Stimulated activated naive B cell treated with anti-CD40 and anti-IgM and Interleukin-4, amounts not matched to agents 10 μg/mL and 1 μg/mL and 100 μg/mL, for 72 hours (primary cell): ENCODE results near the gene NDUFS2.
"Not testable (repeated sequence)": the region's sequence is repeated elsewhere in the genome, so short reads cannot be mapped to it uniquely, and the experiment has no call there.

Experiments used
- ATAC-seq, 2 donors: fragments of 150-1000 bp; cut with Tn5 transposase; replicated peaks; 2 replicates each; pipeline ENCODE4 v1.10.0; 2021; ENCODE audit warnings: moderate library complexity in 1 of 2
- DNase-seq: peaks from one replicate; pipeline ENCODE4 v3.0.0; 2021
- H3K27ac Mint-ChIP-seq: one replicate; pipeline ENCODE4 v1.8.0; 2022; ENCODE audit warnings: mild to moderate bottlenecking, mixed read lengths
- H3K27me3 Mint-ChIP-seq, 2 donors: one replicate each; pipeline ENCODE4 v1.8.0; 2022; ENCODE audit warnings: mixed read lengths in 2 of 2
- H3K36me3 Mint-ChIP-seq, 2 donors: one replicate each; pipeline ENCODE4 v1.8.0; 2022; ENCODE audit warnings: mixed read lengths in 2 of 2, mild to moderate bottlenecking in 1 of 2
- H3K4me1 Mint-ChIP-seq, 2 donors: one replicate each; pipeline ENCODE4 v1.8.0; 2022; ENCODE audit warnings: mixed read lengths in 2 of 2, mild to moderate bottlenecking in 1 of 2
- H3K4me3 Mint-ChIP-seq, 2 donors: one replicate each; pipeline ENCODE4 v1.8.0; 2022; ENCODE audit warnings: mild to moderate bottlenecking in 2 of 2, mixed read lengths in 2 of 2, moderate library complexity in 1 of 2
- H3K9me3 Mint-ChIP-seq, 2 donors: one replicate each; pipeline ENCODE4 v1.8.0; 2022; ENCODE audit warnings: mixed read lengths in 2 of 2, mild to moderate bottlenecking in 1 of 2

The NDUFS2 gene

GRCh38 chr1:161209790-161210409 lies 7.7 kb downstream of the NDUFS2 start:
- ATAC-seq (peak; percentile 91 to 97), DNase-seq (peak; percentile 65)
- Mint-ChIP-seq H3K27ac (no peak overlapping the region), H3K4me3 (no peak overlapping the region), H3K36me3 (peaks cover 63 to 74% of the 10 kb centered on the region in 2 donors), H3K4me1 (peaks cover 16 to 25% of the 10 kb centered on the region in 2 donors), H3K9me3 (no peaks in the 10 kb centered on the region), H3K27me3 (peaks cover under 1 to 1% of the 10 kb centered on the region in 2 donors)

- Mint-ChIP-seq H3K27ac (no peak overlapping the region), H3K4me3 (no peak overlapping the region), H3K9me3 (no peaks in the 10 kb centered on the region), H3K27me3 (peaks cover 8 to 16% of the 10 kb centered on the region in 2 donors), H3K4me1 (peaks cover 33 to 47% of the 10 kb centered on the region in 2 donors), H3K36me3 (peaks cover 56 to 58% of the 10 kb centered on the region in 2 donors)
- no peak for ATAC-seq
- no peak for DNase-seq
Observed at GRCh38 chr1:161214369-161214768, 12.2 kb downstream of the NDUFS2 start.

- H3K4me1 Mint-ChIP-seq, result peaks cover 27 to 40% of the 10 kb centered on the region in 2 donors
- DNase-seq (no peak), ATAC-seq (no peak)
- no peak within 1 kb of the TSS for H3K4me3 Mint-ChIP-seq
- H3K27ac Mint-ChIP-seq, result peak within 1 kb of the TSS; percentile 56
- H3K9me3 Mint-ChIP-seq, result no peaks in the 10 kb centered on the region
- peaks cover 48 to 51% of the 10 kb centered on the region in 2 donors for H3K36me3 Mint-ChIP-seq
- H3K27me3 Mint-ChIP-seq, result peaks cover 15 to 24% of the 10 kb centered on the region in 2 donors
Observed at GRCh38 chr1:161215076-161215475, 12.9 kb downstream of the NDUFS2 start, which contains the start of gene FCER1G. Gene FCER1G, plus strand, starts transcription at chr1:161215295. Its CDS starts 27 bp downstream, at chr1:161215322.

- ATAC-seq, result peak; percentile 89 to 93
- Mint-ChIP-seq H3K27ac (peak overlapping the region; percentile 26), H3K27me3 (peaks cover 25 to 37% of the 10 kb centered on the region in 2 donors)
Observed at GRCh38 chr1:161216945-161217712, 15.0 kb downstream of the NDUFS2 start.

GRCh38 chr1:161217831-161218230 lies 15.7 kb downstream of the NDUFS2 start:
- Mint-ChIP-seq H3K27me3 (peaks cover 32 to 44% of the 10 kb centered on the region in 2 donors), H3K36me3 (peaks cover 24 to 26% of the 10 kb centered on the region in 2 donors), H3K4me3 (no peak overlapping the region), H3K9me3 (no peaks in the 10 kb centered on the region), H3K4me1 (peaks cover 26 to 40% of the 10 kb centered on the region in 2 donors), H3K27ac (no peak overlapping the region)
- DNase-seq, result no peak
- no peak for ATAC-seq

More at GRCh38 chr1:161216945-161217712, 15.0 kb downstream of the NDUFS2 start:
- H3K4me3 Mint-ChIP-seq, result no peak overlapping the region
- no peaks in the 10 kb centered on the region for H3K9me3 Mint-ChIP-seq
- DNase-seq, result peak; percentile 54
- peaks cover 26 to 40% of the 10 kb centered on the region in 2 donors for H3K4me1 Mint-ChIP-seq
- peaks cover 29 to 31% of the 10 kb centered on the region in 2 donors for H3K36me3 Mint-ChIP-seq

- Mint-ChIP-seq H3K9me3 (no peaks in the 10 kb centered on the region), H3K27me3 (peaks cover 38 to 51% of the 10 kb centered on the region in 2 donors), H3K36me3 (peaks cover 18 to 19% of the 10 kb centered on the region in 2 donors), H3K4me3 (no peak overlapping the region), H3K4me1 (peaks cover 26 to 40% of the 10 kb centered on the region in 2 donors), H3K27ac (peak overlapping the region; percentile 52)
- DNase-seq (no peak), ATAC-seq (no peak)
Observed at GRCh38 chr1:161218301-161219077, 16.3 kb downstream of the NDUFS2 start.

GRCh38 chr1:161219078-161219892 lies 17.1 kb downstream of the NDUFS2 start:
- DNase-seq, result no peak
- no peaks in the 10 kb centered on the region for H3K9me3 Mint-ChIP-seq
- no peak for ATAC-seq
- peaks cover 26 to 38% of the 10 kb centered on the region in 2 donors for H3K4me1 Mint-ChIP-seq
- peaks cover 10 to 11% of the 10 kb centered on the region in 2 donors for H3K36me3 Mint-ChIP-seq
- peaks cover 45 to 57% of the 10 kb centered on the region in 2 donors for H3K27me3 Mint-ChIP-seq
- H3K27ac Mint-ChIP-seq, result no peak overlapping the region
- H3K4me3 Mint-ChIP-seq, result no peak overlapping the region

GRCh38 chr1:161220002-161220401 lies 17.8 kb downstream of the NDUFS2 start:
- no peak overlapping the region for H3K27ac Mint-ChIP-seq
- no peak for DNase-seq
- no peak overlapping the region for H3K4me3 Mint-ChIP-seq

GRCh38 chr1:161222175-161223019 lies 20.2 kb downstream of the NDUFS2 start:
- Mint-ChIP-seq H3K4me1 (peaks cover 28 to 37% of the 10 kb centered on the region in 2 donors), H3K27me3 (peaks cover 40 to 52% of the 10 kb centered on the region in 2 donors), H3K27ac (no peak overlapping the region), H3K36me3 (peaks cover 0 to 1% of the 10 kb centered on the region in 2 donors), H3K4me3 (no peak overlapping the region), H3K9me3 (no peaks in the 10 kb centered on the region)
- ATAC-seq, result no peak
- no peak for DNase-seq

More at GRCh38 chr1:161220002-161220401, 17.8 kb downstream of the NDUFS2 start:
- peaks cover 25 to 31% of the 10 kb centered on the region in 2 donors for H3K4me1 Mint-ChIP-seq
- H3K27me3 Mint-ChIP-seq, result peaks cover 43 to 55% of the 10 kb centered on the region in 2 donors
- H3K9me3 Mint-ChIP-seq, result no peaks in the 10 kb centered on the region
- no peak for ATAC-seq
- H3K36me3 Mint-ChIP-seq, result peaks cover 3 to 4% of the 10 kb centered on the region in 2 donors

- ATAC-seq (no peak), DNase-seq (no peak)
- Mint-ChIP-seq H3K27ac (peak overlapping the region; percentile 81), H3K4me3 (no peak overlapping the region), H3K9me3 (no peaks in the 10 kb centered on the region), H3K27me3 (peaks cover 40 to 44% of the 10 kb centered on the region in 2 donors), H3K4me1 (peaks cover 24 to 30% of the 10 kb centered on the region in 2 donors), H3K36me3 (peaks cover 6 to 14% of the 10 kb centered on the region in 2 donors)
Observed at GRCh38 chr1:161223805-161224694, 21.9 kb downstream of the NDUFS2 start.

- Mint-ChIP-seq H3K36me3 (peaks cover 11 to 19% of the 10 kb centered on the region in 2 donors), H3K4me1 (peaks cover 24 to 30% of the 10 kb centered on the region in 2 donors), H3K27me3 (peaks cover 34 to 37% of the 10 kb centered on the region in 2 donors)
- not testable (repeated sequence) for H3K27ac Mint-ChIP-seq, DNase-seq, ATAC-seq, H3K4me3 Mint-ChIP-seq, H3K9me3 Mint-ChIP-seq
Observed at GRCh38 chr1:161224695-161225087, 22.5 kb downstream of the NDUFS2 start.

GRCh38 chr1:161225178-161225533 lies 23.0 kb downstream of the NDUFS2 start:
- ATAC-seq, result no peak

More at GRCh38 chr1:161225178-161225533, 23.0 kb downstream of the NDUFS2 start:
- no peak for DNase-seq
- Mint-ChIP-seq H3K4me1 (peaks cover 24 to 30% of the 10 kb centered on the region in 2 donors), H3K27me3 (peaks cover 29 to 33% of the 10 kb centered on the region in 2 donors), H3K9me3 (no peaks in the 10 kb centered on the region), H3K27ac (no peak overlapping the region), H3K36me3 (peaks cover 13 to 21% of the 10 kb centered on the region in 2 donors), H3K4me3 (no peak overlapping the region)
